ENCODE measurements around the gene PRKCA.
"Not testable (repeated sequence)": the region's sequence is repeated elsewhere in the genome, so short reads cannot be mapped to it uniquely, and the experiment has no call there.

The PRKCA gene

GRCh38 chr17:66340720-66341119 is 38.3 kb downstream of the PRKCA start:
- H3K36me3 ChIP-seq (replicated peaks; ENCODE audit: low read depth, low read length), result no peaks in the 10 kb centered on the region
- H3K9ac ChIP-seq (ENCODE audit: low read length), result no peak overlapping the region
- H3K4me3 ChIP-seq (ENCODE audit: low read length), result no peak overlapping the region
- peaks cover 8% of the 10 kb centered on the region for H3K4me1 ChIP-seq (ENCODE audit: low read length)
- H4K20me1 ChIP-seq (ENCODE audit: insufficient read depth, low read length), result no peaks in the 10 kb centered on the region
- no peak overlapping the region for H3K4me2 ChIP-seq (ENCODE audit: low read length)
- H2AFZ ChIP-seq (ENCODE audit: low read depth, low read length), result no peak overlapping the region
- H3K27me3 ChIP-seq (ENCODE audit: low read depth, low read length), result no peaks in the 10 kb centered on the region
- H3K9me3 ChIP-seq (ENCODE audit: insufficient read depth, low read length), result no peaks in the 10 kb centered on the region
- no peaks in the 10 kb centered on the region for H3K79me2 ChIP-seq (ENCODE audit: low read length)
- H3K27ac ChIP-seq (ENCODE audit: low read length), result no peak overlapping the region
- TF ChIP-seq, protein P1, sequence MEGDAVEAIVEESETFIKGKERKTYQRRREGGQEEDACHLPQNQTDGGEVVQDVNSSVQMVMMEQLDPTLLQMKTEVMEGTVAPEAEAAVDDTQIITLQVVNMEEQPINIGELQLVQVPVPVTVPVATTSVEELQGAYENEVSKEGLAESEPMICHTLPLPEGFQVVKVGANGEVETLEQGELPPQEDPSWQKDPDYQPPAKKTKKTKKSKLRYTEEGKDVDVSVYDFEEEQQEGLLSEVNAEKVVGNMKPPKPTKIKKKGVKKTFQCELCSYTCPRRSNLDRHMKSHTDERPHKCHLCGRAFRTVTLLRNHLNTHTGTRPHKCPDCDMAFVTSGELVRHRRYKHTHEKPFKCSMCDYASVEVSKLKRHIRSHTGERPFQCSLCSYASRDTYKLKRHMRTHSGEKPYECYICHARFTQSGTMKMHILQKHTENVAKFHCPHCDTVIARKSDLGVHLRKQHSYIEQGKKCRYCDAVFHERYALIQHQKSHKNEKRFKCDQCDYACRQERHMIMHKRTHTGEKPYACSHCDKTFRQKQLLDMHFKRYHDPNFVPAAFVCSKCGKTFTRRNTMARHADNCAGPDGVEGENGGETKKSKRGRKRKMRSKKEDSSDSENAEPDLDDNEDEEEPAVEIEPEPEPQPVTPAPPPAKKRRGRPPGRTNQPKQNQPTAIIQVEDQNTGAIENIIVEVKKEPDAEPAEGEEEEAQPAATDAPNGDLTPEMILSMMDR (IDR thresholded peaks at IDR 0.05; ENCODE audit: low read depth, low read length), result no peak

GRCh38 chr17:66341462-66341861 is 39.0 kb downstream of the PRKCA start:
- H3K4me2 ChIP-seq (ENCODE audit: low read length), result peak overlapping the region; percentile 13; the same call in 1 of the 2 replicates
- no peaks in the 10 kb centered on the region for H3K9me3 ChIP-seq (ENCODE audit: insufficient read depth, low read length)
- TF ChIP-seq, protein P1 (IDR thresholded peaks at IDR 0.05; ENCODE audit: low read depth, low read length), result no peak
- no peak for TF ChIP-seq EZH2phosphoT487 (IDR thresholded peaks at IDR 0.05; ENCODE audit: low read depth)
- no peak overlapping the region for H3K9ac ChIP-seq (ENCODE audit: low read length)
- no peak overlapping the region for H2AFZ ChIP-seq (ENCODE audit: low read depth, low read length)
- no peaks in the 10 kb centered on the region for H3K27me3 ChIP-seq (ENCODE audit: low read depth, low read length)
- H3K27ac ChIP-seq (ENCODE audit: low read length), result no peak overlapping the region
- no peaks in the 10 kb centered on the region for H4K20me1 ChIP-seq (ENCODE audit: insufficient read depth, low read length)
- no peaks in the 10 kb centered on the region for H3K36me3 ChIP-seq (replicated peaks; ENCODE audit: low read depth, low read length)
- H3K79me2 ChIP-seq (ENCODE audit: low read length), result no peaks in the 10 kb centered on the region
- peaks cover 8% of the 10 kb centered on the region for H3K4me1 ChIP-seq (ENCODE audit: low read length)
- no peak overlapping the region for H3K4me3 ChIP-seq (ENCODE audit: low read length)

GRCh38 chr17:66342263-66342662 is 39.9 kb downstream of the PRKCA start:
- H3K79me2 ChIP-seq (ENCODE audit: low read length), result not testable (repeated sequence)

GRCh38 chr17:66343531-66344078 is 41.2 kb downstream of the PRKCA start:
- H3K4me3 ChIP-seq (ENCODE audit: low read length), result no peak overlapping the region
- H4K20me1 ChIP-seq (ENCODE audit: insufficient read depth, low read length), result no peaks in the 10 kb centered on the region
- no peak overlapping the region for H3K9ac ChIP-seq (ENCODE audit: low read length)
- H3K36me3 ChIP-seq (replicated peaks; ENCODE audit: low read depth, low read length), result no peaks in the 10 kb centered on the region
- no peak for TF ChIP-seq EZH2phosphoT487 (IDR thresholded peaks at IDR 0.05; ENCODE audit: low read depth)
- TF ChIP-seq, protein P1 (IDR thresholded peaks at IDR 0.05; ENCODE audit: low read depth, low read length), result no peak
- H2AFZ ChIP-seq (ENCODE audit: low read depth, low read length), result no peak overlapping the region
- peaks cover 10% of the 10 kb centered on the region for H3K4me1 ChIP-seq (ENCODE audit: low read length)
- H3K79me2 ChIP-seq (ENCODE audit: low read length), result no peaks in the 10 kb centered on the region
- no peaks in the 10 kb centered on the region for H3K27me3 ChIP-seq (ENCODE audit: low read depth, low read length)
- no peak overlapping the region for H3K27ac ChIP-seq (ENCODE audit: low read length)
- H3K4me2 ChIP-seq (ENCODE audit: low read length), result no peak overlapping the region
- no peaks in the 10 kb centered on the region for H3K9me3 ChIP-seq (ENCODE audit: insufficient read depth, low read length)

More at GRCh38 chr17:66342263-66342662, 39.9 kb downstream of the PRKCA start:
- not testable (repeated sequence) for H3K9me3 ChIP-seq (ENCODE audit: insufficient read depth, low read length); H3K9ac ChIP-seq (ENCODE audit: low read length); H3K4me2 ChIP-seq (ENCODE audit: low read length); H3K27ac ChIP-seq (ENCODE audit: low read length); H3K4me1 ChIP-seq (ENCODE audit: low read length); H3K4me3 ChIP-seq (ENCODE audit: low read length); H4K20me1 ChIP-seq (ENCODE audit: insufficient read depth, low read length); H3K36me3 ChIP-seq (replicated peaks; ENCODE audit: low read depth, low read length); H3K27me3 ChIP-seq (ENCODE audit: low read depth, low read length); H2AFZ ChIP-seq (ENCODE audit: low read depth, low read length)

DNA sequence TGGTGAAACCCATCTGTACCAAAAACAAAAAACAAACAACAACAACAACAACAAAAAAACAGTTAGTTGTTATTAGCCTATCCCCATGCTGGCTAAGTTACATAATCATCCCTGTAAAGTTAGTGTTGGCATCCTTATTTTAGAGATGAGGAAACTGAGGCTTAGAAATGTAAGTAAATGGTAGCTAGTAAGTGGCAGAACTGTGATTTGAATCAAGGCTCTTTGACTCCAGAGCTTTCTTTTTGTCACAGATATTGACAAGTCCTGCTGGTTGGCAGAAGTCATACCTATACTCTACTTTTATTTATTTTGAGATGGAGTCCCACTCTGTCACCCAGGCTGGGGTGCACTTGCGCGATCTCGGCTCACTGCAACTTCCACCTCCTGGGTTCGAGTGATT is 42.1 kb downstream of the PRKCA start:
- Histone ChIP-seq H3K27ac (ENCODE audit: low read length) (no peak overlapping the region), H4K20me1 (ENCODE audit: insufficient read depth, low read length) (no peaks in the 10 kb centered on the region), H2AFZ (ENCODE audit: low read depth, low read length) (no peak overlapping the region), H3K27me3 (ENCODE audit: low read depth, low read length) (no peaks in the 10 kb centered on the region), H3K9ac (ENCODE audit: low read length) (no peak overlapping the region), H3K4me1 (ENCODE audit: low read length) (peaks cover 16% of the 10 kb centered on the region), H3K36me3 (replicated peaks; ENCODE audit: low read depth, low read length) (no peaks in the 10 kb centered on the region), H3K9me3 (ENCODE audit: insufficient read depth, low read length) (no peaks in the 10 kb centered on the region), H3K79me2 (ENCODE audit: low read length) (no peaks in the 10 kb centered on the region), H3K4me2 (ENCODE audit: low read length) (no peak overlapping the region), H3K4me3 (ENCODE audit: low read length) (no peak overlapping the region)
- no peak for TF ChIP-seq EZH2phosphoT487 (IDR thresholded peaks at IDR 0.05; ENCODE audit: low read depth)
- TF ChIP-seq, protein P1 (IDR thresholded peaks at IDR 0.05; ENCODE audit: low read depth, low read length), result no peak
